Panc1 (cell line): ENCODE results near the gene TMC4.

Experiments
- POLR2AphosphoS5 ChIP-seq: IDR thresholded peaks from 2 replicates; pipeline ENCODE4 v1.6.1; 2012; ENCODE audit warnings: mild to moderate bottlenecking, low read depth, low read length, moderate library complexity
- TF ChIP-seq, protein P1 (sequence below), 2 experiments: IDR thresholded peaks; 2 replicates each; pipeline ENCODE4 v1.6.1; 2011 to 2012; ENCODE audit warnings: low read depth in 2 of 2, control low read depth in 1 of 2, low read length in 1 of 2, mild to moderate bottlenecking in 1 of 2, moderate library complexity in 1 of 2; ENCODE audit not compliant: insufficient read depth in 1 of 2
- TF ChIP-seq, protein P2 (sequence below): fragments of 450-650 bp; IDR thresholded peaks from 2 replicates; pipeline ENCODE4 v1.5.1; 2017; ENCODE audit warnings: mild to moderate bottlenecking

- TF ChIP-seq, protein P1, sequence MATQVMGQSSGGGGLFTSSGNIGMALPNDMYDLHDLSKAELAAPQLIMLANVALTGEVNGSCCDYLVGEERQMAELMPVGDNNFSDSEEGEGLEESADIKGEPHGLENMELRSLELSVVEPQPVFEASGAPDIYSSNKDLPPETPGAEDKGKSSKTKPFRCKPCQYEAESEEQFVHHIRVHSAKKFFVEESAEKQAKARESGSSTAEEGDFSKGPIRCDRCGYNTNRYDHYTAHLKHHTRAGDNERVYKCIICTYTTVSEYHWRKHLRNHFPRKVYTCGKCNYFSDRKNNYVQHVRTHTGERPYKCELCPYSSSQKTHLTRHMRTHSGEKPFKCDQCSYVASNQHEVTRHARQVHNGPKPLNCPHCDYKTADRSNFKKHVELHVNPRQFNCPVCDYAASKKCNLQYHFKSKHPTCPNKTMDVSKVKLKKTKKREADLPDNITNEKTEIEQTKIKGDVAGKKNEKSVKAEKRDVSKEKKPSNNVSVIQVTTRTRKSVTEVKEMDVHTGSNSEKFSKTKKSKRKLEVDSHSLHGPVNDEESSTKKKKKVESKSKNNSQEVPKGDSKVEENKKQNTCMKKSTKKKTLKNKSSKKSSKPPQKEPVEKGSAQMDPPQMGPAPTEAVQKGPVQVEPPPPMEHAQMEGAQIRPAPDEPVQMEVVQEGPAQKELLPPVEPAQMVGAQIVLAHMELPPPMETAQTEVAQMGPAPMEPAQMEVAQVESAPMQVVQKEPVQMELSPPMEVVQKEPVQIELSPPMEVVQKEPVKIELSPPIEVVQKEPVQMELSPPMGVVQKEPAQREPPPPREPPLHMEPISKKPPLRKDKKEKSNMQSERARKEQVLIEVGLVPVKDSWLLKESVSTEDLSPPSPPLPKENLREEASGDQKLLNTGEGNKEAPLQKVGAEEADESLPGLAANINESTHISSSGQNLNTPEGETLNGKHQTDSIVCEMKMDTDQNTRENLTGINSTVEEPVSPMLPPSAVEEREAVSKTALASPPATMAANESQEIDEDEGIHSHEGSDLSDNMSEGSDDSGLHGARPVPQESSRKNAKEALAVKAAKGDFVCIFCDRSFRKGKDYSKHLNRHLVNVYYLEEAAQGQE (IDR thresholded peaks at IDR 0.05; ENCODE audit: insufficient read depth in 1 of 2, low read depth in 2 of 2, low read length in 1 of 2): no peak
- TF ChIP-seq, protein P2, sequence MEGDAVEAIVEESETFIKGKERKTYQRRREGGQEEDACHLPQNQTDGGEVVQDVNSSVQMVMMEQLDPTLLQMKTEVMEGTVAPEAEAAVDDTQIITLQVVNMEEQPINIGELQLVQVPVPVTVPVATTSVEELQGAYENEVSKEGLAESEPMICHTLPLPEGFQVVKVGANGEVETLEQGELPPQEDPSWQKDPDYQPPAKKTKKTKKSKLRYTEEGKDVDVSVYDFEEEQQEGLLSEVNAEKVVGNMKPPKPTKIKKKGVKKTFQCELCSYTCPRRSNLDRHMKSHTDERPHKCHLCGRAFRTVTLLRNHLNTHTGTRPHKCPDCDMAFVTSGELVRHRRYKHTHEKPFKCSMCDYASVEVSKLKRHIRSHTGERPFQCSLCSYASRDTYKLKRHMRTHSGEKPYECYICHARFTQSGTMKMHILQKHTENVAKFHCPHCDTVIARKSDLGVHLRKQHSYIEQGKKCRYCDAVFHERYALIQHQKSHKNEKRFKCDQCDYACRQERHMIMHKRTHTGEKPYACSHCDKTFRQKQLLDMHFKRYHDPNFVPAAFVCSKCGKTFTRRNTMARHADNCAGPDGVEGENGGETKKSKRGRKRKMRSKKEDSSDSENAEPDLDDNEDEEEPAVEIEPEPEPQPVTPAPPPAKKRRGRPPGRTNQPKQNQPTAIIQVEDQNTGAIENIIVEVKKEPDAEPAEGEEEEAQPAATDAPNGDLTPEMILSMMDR: no peak
- peak; percentile 26; the same call in 1 of the 2 replicates for TF ChIP-seq POLR2AphosphoS5
These were observed 1.2 kb upstream of the TMC4 start for GRCh38 chr19:54173951-54174834.
